ENCODE measurements around the gene LRCH4. TPM values are rescaled to one million over a fixed set of nuclear protein-coding genes. Genes with fewer than 3 reads are reported as not detected.

Gene LRCH4
- total and polyA plus RNA-seq, 2 donors (not counting 1 experiment from before 2014, with no cell fraction given): 288 to 289 TPM

DNA sequence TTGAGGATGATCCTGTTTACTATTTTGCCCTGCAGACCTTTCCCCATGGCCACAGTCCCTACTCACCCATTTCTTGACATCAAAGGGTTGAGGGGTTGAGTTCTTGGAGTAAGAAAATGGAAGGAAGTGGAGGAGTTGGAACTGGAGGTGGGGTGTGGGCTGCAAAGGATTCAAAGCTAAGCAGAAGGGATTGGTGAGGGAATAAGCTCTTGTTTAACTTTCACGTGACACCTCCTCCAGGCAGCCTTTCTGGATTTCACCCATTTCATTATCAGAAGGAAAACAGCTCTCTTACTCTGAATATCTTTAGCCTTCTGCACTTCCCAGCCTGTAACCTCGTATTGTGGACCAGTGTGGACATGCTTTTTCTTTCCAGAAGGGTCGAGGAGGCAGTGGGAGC, 40.1 kb upstream of the LRCH4 start:
- intact Hi-C loops (cut with micrococcal nuclease): loop anchor here (1.0 kb wide), 4 partner anchors 14 to 47 kb away; partner anchors contain the start of genes FBXO24, GNB2, LRCH4 and MOSPD3
- Histone ChIP-seq H3K9me3 (ENCODE audit: control extremely low read depth in 1 of 3, control insufficient read depth in 2 of 3, insufficient read depth in 1 of 3, low read length in 2 of 3) (no peaks in the 10 kb centered on the region), H3K4me3 (ENCODE audit: control extremely low read depth in 1 of 5, extremely low read depth in 1 of 5, insufficient read depth in 1 of 5, low read depth in 2 of 5, low read length in 4 of 5) (peak overlapping the region in 4 of 5 experiments; percentile 21 to 53 (median 44)), H3K79me2 (ENCODE audit: control insufficient read depth, insufficient read depth, low read length) (no peaks in the 10 kb centered on the region), H3K36me3 (replicated peaks in 1 of 2; ENCODE audit: control extremely low read depth in 1 of 2, control insufficient read depth in 1 of 2, extremely low read depth in 1 of 2, insufficient read depth in 2 of 2, low read length in 1 of 2) (peaks cover 0 to 1% of the 10 kb centered on the region in 2 experiments), H3K4me2 (replicated peaks; ENCODE audit: low read depth, low read length, poor library complexity, severe bottlenecking) (peak overlapping the region; percentile 89), H4K20me1 (ENCODE audit: control insufficient read depth, insufficient read depth, low read length, poor library complexity, severe bottlenecking) (no peaks in the 10 kb centered on the region), H2AFZ (ENCODE audit: insufficient read depth, low read depth, low read length, poor library complexity, severe bottlenecking) (peak overlapping the region; percentile 81), H3K27ac (ENCODE audit: low read length in 2 of 2) (no peak overlapping the region), H3K4me1 (ENCODE audit: control insufficient read depth in 2 of 2, insufficient read depth in 2 of 2, low read length in 2 of 2) (peaks cover 12 to 13% of the 10 kb centered on the region in 2 donors), H3K9ac (ENCODE audit: low read length) (peak overlapping the region; percentile 64), H3K27me3 (replicated peaks in 1 of 4; ENCODE audit: control extremely low read depth in 1 of 4, control insufficient read depth in 3 of 4, insufficient read depth in 4 of 4, low read length in 3 of 4) (no peaks in the 10 kb centered on the region)
- POLR2A ChIA-PET: interaction anchor here (0.6 to 1.4 kb wide), 2 partner anchors 12 to 14 kb away, joined by 3 to 10 read pairs; partner anchors contain the start of gene MOSPD3
- WGBS (ENCODE audit: insufficient coverage): 0% methylated on average over 1 of the region's 3 CpGs
- Mint-ChIP-seq H3K4me1 (peaks cover 11% of the 10 kb centered on the region), H3K27ac (peak overlapping the region; percentile 53), H3K9me3 (ENCODE audit: insufficient read depth) (no peaks in the 10 kb centered on the region), H3K27me3 (no peaks in the 10 kb centered on the region), H3K4me3 (peak overlapping the region; percentile 80)
- DNase-seq (no peak), ATAC-seq (ENCODE audit: low read depth) (no peak)
- no peak for TF ChIP-seq EZH2 (IDR thresholded peaks at IDR 0.05; ENCODE audit: borderline replicate concordance, insufficient read depth, low read depth, low read length, poor library complexity, severe bottlenecking)
- CTCF ChIA-PET: interaction anchor here (0.7 to 2.4 kb wide), 6 partner anchors 11 to 67 kb away, joined by 3 to 7 read pairs (median 4); partner anchors contain the start of genes GNB2 and MOSPD3

- POLR2A ChIA-PET: interaction anchor here (0.6 kb wide), 1 partner anchor 21 kb away, joined by 5 read pairs; no protein-coding TSS in a partner anchor
- H3K27ac Mint-ChIP-seq: no peak overlapping the region
Observed at GRCh38 chr7:100623951-100624824, 38.3 kb upstream of the LRCH4 start.

More at GRCh38 chr7:100623951-100624824, 38.3 kb upstream of the LRCH4 start:
- WGBS (ENCODE audit: insufficient coverage): 96% methylated on average over 8 of the region's 15 CpGs
- CTCF ChIA-PET: interaction anchor here (0.6 to 1.0 kb wide), 2 partner anchors 9 to 17 kb away, joined by 3 read pairs; no protein-coding TSS in a partner anchor
- Mint-ChIP-seq H3K4me1 (peaks cover 11% of the 10 kb centered on the region), H3K9me3 (ENCODE audit: insufficient read depth) (no peaks in the 10 kb centered on the region), H3K4me3 (no peak overlapping the region), H3K27me3 (no peaks in the 10 kb centered on the region)
- H2AFZ ChIP-seq (ENCODE audit: insufficient read depth, low read depth, low read length, poor library complexity, severe bottlenecking): no peak overlapping the region
- H3K9ac ChIP-seq (ENCODE audit: low read length): no peak overlapping the region
- H3K79me2 ChIP-seq (ENCODE audit: control insufficient read depth, insufficient read depth, low read length): no peaks in the 10 kb centered on the region
- H4K20me1 ChIP-seq (ENCODE audit: control insufficient read depth, insufficient read depth, low read length, poor library complexity, severe bottlenecking): no peaks in the 10 kb centered on the region
- H3K27ac ChIP-seq (ENCODE audit: low read length in 2 of 2): no peak overlapping the region
- no peak for TF ChIP-seq EZH2 (IDR thresholded peaks at IDR 0.05; ENCODE audit: borderline replicate concordance, insufficient read depth, low read depth, low read length, poor library complexity, severe bottlenecking)
- TF ChIP-seq, protein P1, sequence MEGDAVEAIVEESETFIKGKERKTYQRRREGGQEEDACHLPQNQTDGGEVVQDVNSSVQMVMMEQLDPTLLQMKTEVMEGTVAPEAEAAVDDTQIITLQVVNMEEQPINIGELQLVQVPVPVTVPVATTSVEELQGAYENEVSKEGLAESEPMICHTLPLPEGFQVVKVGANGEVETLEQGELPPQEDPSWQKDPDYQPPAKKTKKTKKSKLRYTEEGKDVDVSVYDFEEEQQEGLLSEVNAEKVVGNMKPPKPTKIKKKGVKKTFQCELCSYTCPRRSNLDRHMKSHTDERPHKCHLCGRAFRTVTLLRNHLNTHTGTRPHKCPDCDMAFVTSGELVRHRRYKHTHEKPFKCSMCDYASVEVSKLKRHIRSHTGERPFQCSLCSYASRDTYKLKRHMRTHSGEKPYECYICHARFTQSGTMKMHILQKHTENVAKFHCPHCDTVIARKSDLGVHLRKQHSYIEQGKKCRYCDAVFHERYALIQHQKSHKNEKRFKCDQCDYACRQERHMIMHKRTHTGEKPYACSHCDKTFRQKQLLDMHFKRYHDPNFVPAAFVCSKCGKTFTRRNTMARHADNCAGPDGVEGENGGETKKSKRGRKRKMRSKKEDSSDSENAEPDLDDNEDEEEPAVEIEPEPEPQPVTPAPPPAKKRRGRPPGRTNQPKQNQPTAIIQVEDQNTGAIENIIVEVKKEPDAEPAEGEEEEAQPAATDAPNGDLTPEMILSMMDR (IDR thresholded peaks at IDR 0.05): no peak
- no peak for DNase-seq
- no peak for ATAC-seq (ENCODE audit: low read depth)
- no peaks in the 10 kb centered on the region for H3K9me3 ChIP-seq (ENCODE audit: control extremely low read depth in 1 of 3, control insufficient read depth in 2 of 3, insufficient read depth in 1 of 3, low read length in 2 of 3)
- intact Hi-C loops (cut with micrococcal nuclease): no loop called here
- H3K36me3 ChIP-seq (replicated peaks in 1 of 2; ENCODE audit: control extremely low read depth in 1 of 2, control insufficient read depth in 1 of 2, extremely low read depth in 1 of 2, insufficient read depth in 2 of 2, low read length in 1 of 2): peaks cover 0 to 1% of the 10 kb centered on the region in 2 experiments
- H3K4me2 ChIP-seq (replicated peaks; ENCODE audit: low read depth, low read length, poor library complexity, severe bottlenecking): no peak overlapping the region
- peaks cover 12 to 13% of the 10 kb centered on the region in 2 donors for H3K4me1 ChIP-seq (ENCODE audit: control insufficient read depth in 2 of 2, insufficient read depth in 2 of 2, low read length in 2 of 2)
- no peak overlapping the region for H3K4me3 ChIP-seq (ENCODE audit: control extremely low read depth in 1 of 5, extremely low read depth in 1 of 5, insufficient read depth in 1 of 5, low read depth in 2 of 5, low read length in 4 of 5)
- no peaks in the 10 kb centered on the region for H3K27me3 ChIP-seq (replicated peaks in 1 of 4; ENCODE audit: control extremely low read depth in 1 of 4, control insufficient read depth in 3 of 4, insufficient read depth in 4 of 4, low read length in 3 of 4)
